Hypothalamus (tissue), 51 donors: Measurements from ENCODE around the gene HNRNPU.

Experiments used
- DNase-seq, 51 donors: peaks; one replicate each; lab custom pipeline; 2025; lab: John Stamatoyannopoulos, UW

Gene HNRNPU

DNA sequence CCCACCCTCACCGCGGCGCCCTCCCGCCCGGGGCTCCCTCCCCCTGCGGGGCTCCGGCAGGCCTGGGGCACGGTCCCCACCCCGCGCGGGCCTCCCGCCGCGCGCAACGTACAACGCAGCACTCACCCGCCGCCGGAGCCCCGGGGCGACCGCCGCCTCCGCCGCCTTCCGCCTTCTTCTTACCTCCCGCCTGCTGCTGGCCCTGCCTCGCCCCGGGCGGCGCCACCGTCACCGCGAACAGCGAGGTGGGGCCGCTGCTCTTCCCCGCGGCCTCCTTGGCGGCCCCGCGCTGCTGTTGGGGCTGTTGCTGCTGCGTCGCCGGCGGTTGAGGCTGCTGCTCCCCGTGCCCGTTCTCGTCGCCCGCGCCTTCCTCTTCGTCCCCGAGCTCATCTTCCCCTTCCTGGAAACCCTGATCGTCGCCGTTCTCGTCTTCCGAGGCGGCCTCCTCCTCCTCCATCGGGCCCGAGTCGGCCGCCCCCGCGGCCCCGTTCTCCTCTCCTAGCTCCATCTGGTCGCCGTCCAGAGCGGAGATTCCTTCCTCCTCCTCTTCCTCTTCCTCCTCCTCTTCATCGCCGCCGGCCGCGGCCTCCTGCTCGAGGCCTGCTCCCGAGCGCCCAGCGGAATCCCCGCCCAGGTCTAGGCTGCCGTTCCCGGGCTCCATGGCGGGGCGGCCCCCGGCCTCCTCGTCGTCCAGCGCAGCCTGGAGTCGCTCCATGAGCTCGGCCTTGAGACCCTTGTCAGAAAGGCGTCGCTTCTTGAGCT, 671 bp downstream of the HNRNPU start:
- peak in 18 of 51 donors; percentile 16 to 65 (median 32) for DNase-seq

DNA sequence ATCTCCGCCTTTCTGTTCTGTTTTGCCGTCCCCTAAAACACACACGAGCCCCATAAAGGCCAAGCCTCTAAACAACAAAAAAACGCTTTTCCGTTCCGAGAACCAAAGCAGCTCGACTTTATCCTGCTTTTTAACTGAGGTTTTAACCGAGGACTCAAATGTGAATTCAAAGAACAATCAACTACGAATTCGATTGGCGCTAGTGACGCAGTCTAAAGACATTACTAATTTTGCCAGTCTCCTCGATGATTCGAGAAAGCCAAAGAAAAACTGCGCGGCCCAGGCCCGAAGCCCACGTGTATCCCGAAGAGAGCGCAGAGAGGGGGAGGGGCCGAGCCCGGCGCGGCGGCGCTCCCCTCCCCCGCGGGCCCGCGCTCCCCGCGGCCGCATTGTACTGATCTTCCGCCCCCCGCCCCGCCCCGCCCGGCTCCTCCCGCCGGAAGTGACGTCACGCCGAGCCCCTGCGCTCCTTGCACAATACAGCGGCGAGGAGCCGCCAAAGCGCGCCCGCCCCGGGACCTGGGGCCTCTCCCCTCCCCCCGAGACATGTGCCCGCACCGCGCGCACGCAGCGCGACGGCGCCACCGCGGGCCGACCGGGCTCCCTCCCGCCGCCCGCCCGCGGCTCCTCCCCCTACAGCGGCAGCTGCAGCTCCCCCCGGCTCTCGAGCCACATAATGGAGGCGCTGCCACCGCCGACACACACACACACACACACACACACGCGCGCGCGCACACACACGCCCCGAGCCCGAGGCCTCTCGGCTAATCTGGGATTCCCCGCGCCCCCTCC, 1.4 kb downstream of the HNRNPU start:
- DNase-seq = peak; percentile 69 to 99 (median 94)

- DNase-seq = no peak
Observed at GRCh38 chr1:244862354-244862698, 2.0 kb downstream of the HNRNPU start.

DNA sequence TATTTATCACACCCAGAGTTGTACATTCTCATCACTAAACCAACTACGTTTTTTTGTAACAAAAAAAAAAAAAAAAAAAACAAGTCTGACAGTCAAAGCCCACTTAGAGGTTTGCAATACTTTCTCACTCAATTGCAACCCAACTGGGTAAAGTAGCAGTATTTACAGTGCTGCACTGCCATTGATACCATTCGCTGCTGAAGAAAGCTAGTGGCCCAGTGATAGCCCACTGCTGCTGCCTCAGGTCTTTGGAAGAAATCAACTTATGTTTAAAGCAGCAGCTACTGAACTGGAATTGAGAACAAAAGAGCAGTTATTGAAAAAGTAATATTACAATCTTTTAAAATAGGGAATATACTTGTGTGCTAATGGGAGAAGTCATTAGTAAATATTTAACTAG, 2.7 kb downstream of the HNRNPU start:
- no peak for DNase-seq

- no peak for DNase-seq
Observed at GRCh38 chr1:244860914-244861610, 3.3 kb downstream of the HNRNPU start.

DNA sequence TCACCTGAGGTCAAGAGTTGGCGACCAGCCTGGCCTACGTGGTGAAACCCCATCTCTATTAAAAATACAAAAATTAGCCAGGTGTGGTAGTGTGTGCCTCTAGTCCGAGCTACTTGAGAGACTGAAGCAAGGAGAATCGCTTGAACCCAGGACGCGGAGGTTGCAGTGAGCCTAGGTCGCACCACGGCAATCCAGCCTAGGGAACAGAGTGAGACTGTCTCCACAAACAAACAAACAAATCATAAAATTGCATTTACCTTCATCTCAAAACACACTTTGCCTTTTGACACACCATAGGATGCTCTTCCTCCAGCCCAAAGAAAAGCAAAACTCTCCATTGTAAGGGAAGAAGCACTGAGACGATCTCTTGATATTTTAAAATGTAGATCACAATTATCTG, 4.3 kb downstream of the HNRNPU start:
- no peak for DNase-seq

DNA sequence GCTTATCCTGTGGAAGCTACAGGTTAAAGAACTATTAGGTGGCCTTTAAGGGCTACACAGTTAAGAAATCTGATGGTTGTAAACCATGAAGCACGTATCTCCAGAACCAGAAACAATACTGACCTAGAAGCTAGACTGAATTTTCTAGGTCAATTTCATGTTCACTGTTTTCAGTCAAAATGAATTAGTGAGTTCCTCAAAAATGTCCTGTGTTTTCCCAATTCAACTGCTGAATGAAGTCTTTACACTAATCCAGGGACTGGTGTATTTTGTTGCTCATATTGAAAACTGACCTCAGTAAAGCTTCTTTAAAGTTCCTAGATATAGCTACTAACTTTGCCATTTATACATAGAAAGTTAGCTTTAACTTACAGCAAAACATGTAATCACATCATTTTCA, 6.0 kb downstream of the HNRNPU start:
- no peak for DNase-seq

DNA sequence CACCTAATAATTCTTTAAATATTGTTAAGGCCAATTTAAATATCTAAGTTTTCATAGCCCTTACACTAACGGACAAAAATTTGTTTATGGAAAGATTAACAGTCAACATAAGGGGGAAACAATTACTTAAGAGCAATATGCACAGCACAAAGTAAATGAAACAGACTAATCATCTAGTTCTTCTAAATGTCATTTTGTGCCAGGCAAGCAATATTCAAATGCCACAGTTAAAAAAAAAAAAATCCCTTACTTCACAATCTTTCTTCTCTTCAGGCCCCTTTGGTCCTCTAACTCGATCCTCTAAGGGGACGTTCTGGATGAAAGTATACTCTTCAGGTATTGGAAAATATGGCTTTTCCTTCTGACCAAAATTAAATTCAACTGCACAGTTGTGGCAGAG, 6.6 kb downstream of the HNRNPU start:
- DNase-seq = no peak

DNA sequence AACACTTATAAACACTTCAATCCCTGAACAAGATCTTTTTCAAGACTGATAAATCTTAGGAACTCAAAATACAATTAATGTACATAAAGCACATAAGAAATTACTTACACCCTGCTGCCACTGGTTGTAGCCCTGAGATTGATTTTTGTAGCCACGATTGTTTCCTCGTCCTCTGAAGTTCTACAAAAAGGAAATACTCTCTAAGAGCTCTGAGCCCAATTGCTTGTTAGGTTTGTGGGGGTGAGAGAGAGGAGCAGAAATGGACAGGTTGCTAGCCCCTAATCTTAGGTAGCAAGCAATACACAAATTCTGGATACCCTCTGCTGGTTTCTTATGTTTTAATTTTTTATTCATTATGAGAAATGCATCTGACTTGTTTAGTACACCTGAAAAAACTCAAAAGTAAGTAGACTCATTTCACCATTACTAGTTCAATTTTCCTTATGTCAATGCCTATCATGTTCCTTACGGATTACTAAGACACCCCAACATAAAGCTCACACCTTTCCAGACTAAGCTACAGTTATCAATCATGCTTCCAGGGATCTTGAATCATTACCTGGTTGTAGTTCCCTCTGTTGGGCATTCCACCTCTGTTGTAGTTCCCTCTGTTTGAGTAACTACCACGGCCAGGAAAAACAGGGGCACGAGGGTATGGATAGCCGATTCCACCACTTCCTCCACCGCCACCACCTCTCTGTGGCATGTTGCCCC, 9.3 kb downstream of the HNRNPU start:
- no peak for DNase-seq

DNA sequence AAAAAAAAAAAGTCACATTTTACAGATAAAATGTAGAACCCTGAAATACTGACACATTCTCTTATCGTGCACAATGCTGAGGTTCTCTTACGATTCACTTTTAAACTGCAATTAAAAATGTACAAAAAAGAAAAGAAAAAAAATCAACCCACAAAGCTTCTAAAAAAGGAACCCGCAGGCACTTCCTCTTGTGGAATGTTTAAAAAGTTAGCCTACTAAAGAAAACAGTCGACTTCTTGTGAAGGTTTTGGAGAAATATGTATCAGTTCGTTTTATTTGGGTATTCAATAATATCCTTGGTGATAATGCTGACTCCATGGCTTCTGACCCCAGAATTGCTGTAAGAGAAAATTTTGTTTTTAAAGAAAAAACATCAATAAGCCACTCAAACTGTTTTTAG, 10.2 kb downstream of the HNRNPU start:
- DNase-seq = no peak

- no peak for DNase-seq
Observed at GRCh38 chr1:244852694-244853093, 11.6 kb downstream of the HNRNPU start.

- DNase-seq = no peak
Observed at GRCh38 chr1:244851546-244852231, 12.7 kb downstream of the HNRNPU start.

- no peak for DNase-seq
Observed at GRCh38 chr1:244850896-244851295, 13.4 kb downstream of the HNRNPU start.

- no peak for DNase-seq
Observed at GRCh38 chr1:244850099-244850852, 14.1 kb downstream of the HNRNPU start.

DNA sequence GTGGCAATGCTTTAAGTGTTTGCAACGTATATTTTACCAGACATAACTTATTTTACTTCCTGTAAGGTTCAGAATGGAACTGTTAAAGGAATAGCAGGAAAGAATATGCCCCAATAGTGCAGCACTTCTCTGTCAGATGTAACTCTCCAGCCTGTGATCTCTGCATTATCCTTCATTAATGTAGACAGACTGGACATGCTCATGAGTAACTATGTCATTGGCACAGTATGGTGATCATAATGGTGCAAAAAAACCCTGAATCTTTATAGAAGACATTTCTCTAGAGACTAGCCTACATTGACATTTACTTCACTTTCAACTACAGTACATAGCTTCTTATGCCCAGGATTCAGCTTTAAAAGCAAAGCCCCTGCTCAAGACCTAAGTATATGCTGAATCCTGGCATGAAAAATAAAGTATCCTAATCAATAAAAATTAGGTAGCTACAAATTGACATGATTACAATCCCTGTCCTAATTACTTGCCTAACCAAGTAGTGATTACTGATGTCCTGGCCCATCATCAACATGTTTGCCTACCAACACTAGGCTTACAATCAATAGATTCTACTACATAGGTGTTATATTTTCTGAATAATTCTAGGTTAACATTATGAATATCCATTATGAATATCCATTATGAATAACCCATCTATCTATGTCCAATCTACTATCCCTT, 15.0 kb downstream of the HNRNPU start:
- DNase-seq = no peak

DNA sequence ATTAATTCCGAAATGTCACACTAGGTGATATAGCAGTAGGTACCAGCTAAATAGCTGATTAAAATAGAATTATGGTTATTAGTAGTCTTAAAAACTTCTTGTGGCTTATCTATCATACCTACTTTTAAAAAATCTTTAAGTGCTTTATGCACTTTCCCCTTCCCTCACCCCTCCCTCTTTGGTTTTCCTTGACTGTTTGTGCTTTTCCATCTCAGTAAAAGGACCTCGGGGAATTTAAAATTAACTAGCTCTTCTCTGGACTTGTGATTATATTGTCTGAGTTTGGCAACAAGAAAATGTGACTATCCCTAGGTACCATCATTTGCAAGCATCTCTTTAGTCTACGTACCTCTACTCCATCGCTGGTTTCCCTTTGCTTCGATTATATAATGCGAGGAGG, 17.7 kb downstream of the HNRNPU start:
- no peak for DNase-seq

GRCh38 chr1:244844155-244845121, 19.9 kb downstream of the HNRNPU start:
- no peak for DNase-seq
